H1 (cell line): ENCODE data around the gene GRIA3.

Experiments used
- CTCF ChIP-seq, 3 experiments: IDR thresholded peaks; 1 replicate in 2 of 3; 2 replicates in 1 of 3; pipeline versions ENCODE4 v1.5.1 to v1.6.1; 2011; ENCODE audit warnings: low read length in 3 of 3, mild to moderate bottlenecking in 3 of 3, inconsistent platforms in 2 of 3, low read depth in 1 of 3, moderate library complexity in 1 of 3; ENCODE audit not compliant: insufficient read depth in 1 of 3; ENCODE audit errors: control extremely low read depth in 1 of 3
- EP300 ChIP-seq, 2 experiments: IDR thresholded peaks; 1 replicate in 1 of 2; 2 replicates in 1 of 2; pipeline ENCODE4 v1.6.1; 2011 to 2012; ENCODE audit warnings: low read depth in 2 of 2, low read length in 2 of 2, mild to moderate bottlenecking in 2 of 2, borderline replicate concordance in 1 of 2, inconsistent platforms in 1 of 2, moderate library complexity in 1 of 2
- EZH2 ChIP-seq: fragments of 200-600 bp; sonication (generic); IDR thresholded peaks from 2 replicates; pipeline ENCODE4 v1.7.1; 2012; ENCODE audit warnings: low read depth, mild to moderate bottlenecking, moderate library complexity, low read length, inconsistent platforms; ENCODE audit not compliant: severe bottlenecking
- JUN ChIP-seq: IDR thresholded peaks from 2 replicates; pipeline ENCODE4 v1.6.1; 2011; ENCODE audit warnings: low read depth, mild to moderate bottlenecking, improper control_type of control experiment, low read length
- KDM5A ChIP-seq: fragments of 200-600 bp; IDR thresholded peaks from 2 replicates; pipeline ENCODE4 v1.7.1; 2012; ENCODE audit warnings: mild to moderate bottlenecking, low read length, inconsistent platforms, mixed read lengths
- POLR2A ChIP-seq, 2 experiments: IDR thresholded peaks; 1 replicate in 1 of 2; 2 replicates in 1 of 2; pipeline ENCODE4 v1.6.1; 2011; ENCODE audit warnings: low read depth in 2 of 2, low read length in 2 of 2, mild to moderate bottlenecking in 2 of 2; ENCODE audit errors: control extremely low read depth in 1 of 2
- RAD21 ChIP-seq, 2 experiments: IDR thresholded peaks in 1 of 2; conservative IDR thresholded peaks in 1 of 2; 2 replicates each; pipeline ENCODE4 v1.6.1; 2011; ENCODE audit warnings: low read depth in 2 of 2, low read length in 2 of 2, improper control_type of control experiment in 1 of 2, inconsistent platforms in 1 of 2, mild to moderate bottlenecking in 1 of 2, moderate library complexity in 1 of 2
- RBBP5 ChIP-seq: IDR thresholded peaks from 2 replicates; pipeline ENCODE4 v1.7.1; 2012; ENCODE audit warnings: low read depth, mild to moderate bottlenecking, inconsistent platforms, low read length, moderate library complexity, borderline replicate concordance
- SIN3A ChIP-seq, 2 experiments: IDR thresholded peaks in 1 of 2; conservative IDR thresholded peaks in 1 of 2; 2 replicates each; pipeline ENCODE4 v1.6.1; 2011 to 2012; ENCODE audit warnings: low read length in 2 of 2, improper control_type of control experiment in 1 of 2, low read depth in 1 of 2, mild to moderate bottlenecking in 1 of 2
- SIRT6 ChIP-seq: IDR thresholded peaks from one replicate; pipeline ENCODE4 v1.7.1; 2012; ENCODE audit warnings: low read length, inconsistent platforms
- SP1 ChIP-seq: IDR thresholded peaks from 2 replicates; pipeline ENCODE4 v1.6.1; 2011; ENCODE audit warnings: low read depth, low read length
- TCF12 ChIP-seq: IDR thresholded peaks from 2 replicates; pipeline ENCODE4 v1.6.1; 2011; ENCODE audit warnings: low read depth, mild to moderate bottlenecking, low read length

- no peak for TF ChIP-seq CTCF (IDR thresholded peaks at IDR 0.05; ENCODE audit: control extremely low read depth in 1 of 3, insufficient read depth in 1 of 3, low read depth in 1 of 3, low read length in 3 of 3)
- TF ChIP-seq RBBP5: no peak
- no peak for TF ChIP-seq SP1
- TF ChIP-seq POLR2A (IDR thresholded peaks at IDR 0.05; ENCODE audit: control extremely low read depth in 1 of 2, low read depth in 2 of 2, low read length in 2 of 2): no peak
- TF ChIP-seq TCF12: no peak
- no peak for TF ChIP-seq JUN
- TF ChIP-seq EZH2: no peak
- no peak for TF ChIP-seq EP300 (IDR thresholded peaks at IDR 0.05; ENCODE audit: borderline replicate concordance in 1 of 2, low read depth in 2 of 2, low read length in 2 of 2)
- no peak for TF ChIP-seq KDM5A
- TF ChIP-seq SIN3A (conservative IDR thresholded peaks at IDR 0.05 in 1 of 2, IDR thresholded peaks at IDR 0.05 in 1 of 2; ENCODE audit: low read depth in 1 of 2, low read length in 2 of 2): no peak
- no peak for TF ChIP-seq RAD21 (IDR thresholded peaks at IDR 0.05 in 1 of 2, conservative IDR thresholded peaks at IDR 0.05 in 1 of 2; ENCODE audit: low read depth in 2 of 2, low read length in 2 of 2)
- TF ChIP-seq SIRT6: no peak
Measured at GRCh38 chrX:123449335-123449734, 265.3 kb downstream of the GRIA3 start.
